ENCODE data around the gene ADD2.

GRCh38 chr2:70784320-70784719 lies 16.3 kb upstream of the ADD2 start:
- no peak for TF ChIP-seq GATA2 (IDR thresholded peaks at IDR 0.05; ENCODE audit: low read depth, low read length)
- no peak for TF ChIP-seq GATA3 (IDR thresholded peaks at IDR 0.05; ENCODE audit: low read depth, low read length)
